Astrocyte (in vitro differentiated cells and primary cell): Measurements from ENCODE around the gene PIK3C2G. TPM values are rescaled to one million over a fixed set of nuclear protein-coding genes. Genes with fewer than 3 reads are reported as not detected.

Source experiments
- DNase-seq: peaks from one replicate; pipeline ENCODE4 v3.0.0-alpha.2; 2010; ENCODE audit warnings: low read depth
- FAIRE-seq: peaks from 2 replicates; lab custom pipeline; 2011; peaks lifted over from hg19 to GRCh38; lab: Jason Lieb, UNC
- H2AFZ ChIP-seq: 2 replicates; pipeline ENCODE4 v1.6.0; 2012; ENCODE audit warnings: low read depth, low read length, inconsistent platforms
- H3K27ac ChIP-seq: 2 replicates; pipeline ENCODE4 v1.5.1; 2011; ENCODE audit warnings: low read depth, low read length, inconsistent platforms
- H3K27me3 ChIP-seq: 2 replicates; pipeline ENCODE4 v1.6.0; 2011; ENCODE audit warnings: low read length, inconsistent platforms; ENCODE audit not compliant: insufficient read depth
- H3K36me3 ChIP-seq: 2 replicates; pipeline ENCODE4 v1.5.1; 2011; ENCODE audit warnings: low read length, inconsistent platforms; ENCODE audit not compliant: insufficient read depth
- H3K4me1 ChIP-seq: 2 replicates; pipeline ENCODE4 v1.5.1; 2011; ENCODE audit warnings: low read length, inconsistent platforms; ENCODE audit not compliant: insufficient read depth
- H3K4me2 ChIP-seq: 2 replicates; pipeline ENCODE4 v1.6.0; 2012; ENCODE audit warnings: low read length, inconsistent platforms
- H3K4me3 ChIP-seq: 2 replicates; pipeline ENCODE4 v1.5.1; 2011; ENCODE audit warnings: low read depth, mild to moderate bottlenecking, low read length, inconsistent platforms; ENCODE audit not compliant: insufficient read depth
- H3K79me2 ChIP-seq: 2 replicates; pipeline ENCODE4 v1.6.0; 2012; ENCODE audit warnings: mild to moderate bottlenecking, low read length, inconsistent platforms; ENCODE audit not compliant: insufficient read depth
- H3K9ac ChIP-seq: 2 replicates; pipeline ENCODE4 v1.6.0; 2012; ENCODE audit warnings: mild to moderate bottlenecking, low read length, inconsistent platforms
- H3K9me3 ChIP-seq: 2 replicates; pipeline ENCODE4 v1.5.1; 2012; ENCODE audit warnings: low read depth, mild to moderate bottlenecking, low read length, inconsistent platforms; ENCODE audit not compliant: insufficient read depth
- H4K20me1 ChIP-seq: 2 replicates; pipeline ENCODE4 v1.6.0; 2012; ENCODE audit warnings: low read length, inconsistent platforms; ENCODE audit not compliant: insufficient read depth
- H3K27ac Mint-ChIP-seq: one replicate; pipeline ENCODE4 v1.8.0; 2021; ENCODE audit warnings: mild to moderate bottlenecking, mixed read lengths; ENCODE audit not compliant: unreplicated experiment
- H3K27me3 Mint-ChIP-seq: one replicate; pipeline ENCODE4 v1.8.0; 2021; ENCODE audit warnings: low read depth, mixed read lengths; ENCODE audit not compliant: unreplicated experiment
- H3K36me3 Mint-ChIP-seq: one replicate; pipeline ENCODE4 v1.8.0; 2021; ENCODE audit warnings: low read depth, mixed read lengths; ENCODE audit not compliant: unreplicated experiment
- H3K4me1 Mint-ChIP-seq: one replicate; pipeline ENCODE4 v1.8.0; 2021; ENCODE audit warnings: low read depth, mixed read lengths; ENCODE audit not compliant: unreplicated experiment
- H3K4me3 Mint-ChIP-seq: one replicate; pipeline ENCODE4 v1.8.0; 2021; ENCODE audit warnings: mild to moderate bottlenecking, moderate library complexity, mixed read lengths; ENCODE audit not compliant: unreplicated experiment
- H3K9me3 Mint-ChIP-seq: one replicate; pipeline ENCODE4 v1.8.0; 2021; ENCODE audit warnings: mild to moderate bottlenecking, mixed read lengths; ENCODE audit not compliant: unreplicated experiment
- CTCF ChIP-seq: IDR thresholded peaks from 2 replicates; pipeline ENCODE4 v1.5.1; 2011; ENCODE audit warnings: low read depth, mild to moderate bottlenecking, inconsistent platforms, low read length, moderate library complexity; ENCODE audit not compliant: insufficient read depth
- EZH2 ChIP-seq: IDR thresholded peaks from 2 replicates; pipeline ENCODE4 v1.6.1; 2012; ENCODE audit warnings: mild to moderate bottlenecking, low read length, inconsistent platforms; ENCODE audit not compliant: insufficient read depth
- total RNA-seq: library from RNA; stranded (reverse); gene quantifications from 2 replicates; pipeline ENCODE4 v1.2.1, GENCODE V29; 2021

The PIK3C2G gene
- total RNA-seq, 1 donor from 2014 or later, result 0.05 TPM

- no peak for TF ChIP-seq EZH2
- H3K27ac Mint-ChIP-seq, result peak overlapping the region; percentile 5
These were observed 206.4 kb downstream of the PIK3C2G start for GRCh38 chr12:18467620-18468245.

GRCh38 chr12:18468246-18469075 lies 207.1 kb downstream of the PIK3C2G start:
- Histone ChIP-seq H4K20me1 (no peaks in the 10 kb centered on the region), H2AFZ (no peak overlapping the region), H3K79me2 (no peaks in the 10 kb centered on the region), H3K4me1 (peaks cover 9% of the 10 kb centered on the region), H3K4me2 (peak overlapping the region; percentile 39), H3K27ac (no peak overlapping the region), H3K9me3 (no peaks in the 10 kb centered on the region), H3K9ac (no peak overlapping the region), H3K4me3 (no peak overlapping the region), H3K36me3 (no peaks in the 10 kb centered on the region), H3K27me3 (no peaks in the 10 kb centered on the region)
- no peak for TF ChIP-seq CTCF
- TF ChIP-seq EZH2, result no peak
- Mint-ChIP-seq H3K4me1 (peaks cover 10% of the 10 kb centered on the region), H3K27me3 (no peaks in the 10 kb centered on the region), H3K4me3 (no peak overlapping the region), H3K9me3 (no peaks in the 10 kb centered on the region), H3K27ac (no peak overlapping the region), H3K36me3 (no peaks in the 10 kb centered on the region)
- FAIRE-seq, result no peak
- DNase-seq, result peak; percentile 80

More at GRCh38 chr12:18467620-18468245, 206.4 kb downstream of the PIK3C2G start:
- H3K36me3 Mint-ChIP-seq, result no peaks in the 10 kb centered on the region
- FAIRE-seq (no peak), DNase-seq (no peak)
- Histone ChIP-seq H3K36me3 (no peaks in the 10 kb centered on the region), H4K20me1 (no peaks in the 10 kb centered on the region), H3K79me2 (no peaks in the 10 kb centered on the region), H3K4me3 (no peak overlapping the region), H3K27me3 (no peaks in the 10 kb centered on the region), H3K9me3 (no peaks in the 10 kb centered on the region), H2AFZ (no peak overlapping the region), H3K4me2 (no peak overlapping the region), H3K27ac (no peak overlapping the region), H3K9ac (no peak overlapping the region), H3K4me1 (peaks cover 9% of the 10 kb centered on the region)
- H3K4me1 Mint-ChIP-seq, result peaks cover 10% of the 10 kb centered on the region
- no peaks in the 10 kb centered on the region for H3K9me3 Mint-ChIP-seq
- H3K4me3 Mint-ChIP-seq, result no peak overlapping the region
- no peaks in the 10 kb centered on the region for H3K27me3 Mint-ChIP-seq

- no peak overlapping the region for H3K4me3 ChIP-seq
- no peaks in the 10 kb centered on the region for H4K20me1 ChIP-seq
- DNase-seq (no peak), FAIRE-seq (no peak)
- Mint-ChIP-seq H3K4me3 (no peak overlapping the region), H3K4me1 (peaks cover 10% of the 10 kb centered on the region), H3K9me3 (no peaks in the 10 kb centered on the region), H3K36me3 (no peaks in the 10 kb centered on the region), H3K27me3 (no peaks in the 10 kb centered on the region), H3K27ac (no peak overlapping the region)
- H3K9me3 ChIP-seq, result no peaks in the 10 kb centered on the region
- H3K27me3 ChIP-seq, result no peaks in the 10 kb centered on the region
- H3K27ac ChIP-seq, result no peak overlapping the region
- TF ChIP-seq CTCF (no peak), EZH2 (no peak)
- H3K36me3 ChIP-seq, result no peaks in the 10 kb centered on the region
- no peak overlapping the region for H3K4me2 ChIP-seq
- no peaks in the 10 kb centered on the region for H3K79me2 ChIP-seq
- peaks cover 9% of the 10 kb centered on the region for H3K4me1 ChIP-seq
- no peak overlapping the region for H2AFZ ChIP-seq
- H3K9ac ChIP-seq, result no peak overlapping the region
These were observed 208.9 kb downstream of the PIK3C2G start for GRCh38 chr12:18470251-18470650.
